SK-N-SH (cell line): ENCODE measurements around the gene ACTR1A. TPM values are rescaled to one million over a fixed set of nuclear protein-coding genes. Genes with fewer than 3 reads are reported as not detected.
"Not testable (repeated sequence)": the region's sequence is repeated elsewhere in the genome, so short reads cannot be mapped to it uniquely, and the experiment has no call there.

ENCODE experiments used
- CTCF ChIA-PET: fragments of 300-600, 350-600 bp; formaldehyde crosslinking; extraction: SDS; loops from one replicate; lab custom pipeline; 2021; lab: Yijun Ruan, JAX
- POLR2A ChIA-PET: fragments of 350-600 bp; sonication (Branson Sonifier 250); formaldehyde crosslinking; extraction: SDS; loops from one replicate; lab custom pipeline; 2020; ENCODE audit warnings: antibody characterized with exemption, inconsistent platforms; lab: Yijun Ruan, JAX
- DNase-seq: peaks from one replicate; pipeline ENCODE4 v3.0.0; 2012
- H2AFZ ChIP-seq: fragments of 200-600 bp; sonication (generic); 2 replicates; pipeline ENCODE4 v1.8.1; 2016; ENCODE audit warnings: antibody characterized with exemption, mild to moderate bottlenecking, low read depth
- H3F3A ChIP-seq: fragments of 200-600 bp; sonication (generic); replicated peaks from 2 replicates; pipeline ENCODE3; 2016; ENCODE audit warnings: antibody characterized with exemption, mild to moderate bottlenecking; ENCODE audit not compliant: insufficient read depth
- H3K27ac ChIP-seq, 2 experiments: fragments of 200-500 bp in 1 of 2; fragments of 200-600 bp in 1 of 2; sonication (Bioruptor generic) in 1 of 2; sonication (generic), shearing (Covaris generic) in 1 of 2; 2 replicates each; pipeline versions ENCODE4 v1.5.1 to v1.6.1; 2014 to 2016; ENCODE audit warnings: low read depth in 2 of 2, inconsistent platforms in 1 of 2, low read length in 1 of 2, mild to moderate bottlenecking in 1 of 2, mixed read lengths in 1 of 2
- H3K27me3 ChIP-seq: fragments of 200-600 bp; sonication (generic), shearing (Covaris generic); 2 replicates; pipeline ENCODE4 v1.6.1; 2016; ENCODE audit warnings: mixed run types; ENCODE audit not compliant: insufficient read depth
- H3K36me3 ChIP-seq, 2 experiments: fragments of 200-500 bp in 1 of 2; fragments of 200-600 bp in 1 of 2; sonication (Bioruptor generic) in 1 of 2; sonication (generic) in 1 of 2; replicated peaks in 1 of 2; 2 replicates each; pipeline versions ENCODE3 to v1.5.1; 2014 to 2016; ENCODE audit warnings: low read length in 1 of 2, mild to moderate bottlenecking in 1 of 2; ENCODE audit not compliant: insufficient read depth in 2 of 2, control insufficient read depth in 1 of 2
- H3K4me1 ChIP-seq, 2 experiments: fragments of 200-500 bp in 1 of 2; fragments of 200-600 bp in 1 of 2; sonication (Bioruptor generic) in 1 of 2; sonication (generic), shearing (Covaris generic) in 1 of 2; 2 replicates each; pipeline versions ENCODE4 v1.5.1 to v1.6.1; 2014 to 2016; ENCODE audit warnings: low read depth in 1 of 2, low read length in 1 of 2, mixed run types in 1 of 2; ENCODE audit not compliant: insufficient read depth in 2 of 2, control insufficient read depth in 1 of 2
- H3K4me2 ChIP-seq: fragments of 200-600 bp; sonication (generic), shearing (Covaris generic); 2 replicates; pipeline ENCODE4 v1.6.1; 2017; ENCODE audit warnings: mixed run types
- H3K4me3 ChIP-seq, 2 experiments: fragments of 200-500 bp in 1 of 2; fragments of 200-600 bp in 1 of 2; sonication (Bioruptor generic) in 1 of 2; sonication (generic), shearing (Covaris generic) in 1 of 2; 2 replicates each; pipeline versions ENCODE4 v1.5.1 to v1.8.1; 2014 to 2016; ENCODE audit warnings: low read depth in 2 of 2, inconsistent platforms in 1 of 2, low read length in 1 of 2, mild to moderate bottlenecking in 1 of 2, mixed read lengths in 1 of 2, moderate library complexity in 1 of 2
- H3K79me2 ChIP-seq: fragments of 200-600 bp; sonication (generic); 2 replicates; pipeline ENCODE4 v1.8.1; 2017; ENCODE audit warnings: mild to moderate bottlenecking; ENCODE audit not compliant: insufficient read depth
- H3K9ac ChIP-seq: fragments of 200-600 bp; sonication (generic); 2 replicates; pipeline ENCODE4 v1.6.1; 2017; ENCODE audit warnings: mixed run types
- H3K9me2 ChIP-seq: fragments of 200-600 bp; sonication (generic); 2 replicates; pipeline ENCODE4 v1.6.1; 2017; ENCODE audit warnings: mixed run types
- H3K9me3 ChIP-seq: fragments of 200-600 bp; sonication (generic); 2 replicates; pipeline ENCODE4 v1.6.1; 2017; ENCODE audit warnings: mixed run types, mild to moderate bottlenecking, moderate library complexity
- H4K20me1 ChIP-seq: fragments of 200-600 bp; sonication (generic); 2 replicates; pipeline ENCODE4 v1.6.1; 2017; ENCODE audit warnings: mild to moderate bottlenecking, mixed run types; ENCODE audit not compliant: insufficient read depth
- ELF1 ChIP-seq: IDR thresholded peaks from 2 replicates; pipeline ENCODE4 v1.4.0; 2012
- EZH2phosphoT487 ChIP-seq: fragments of 200-600 bp; sonication (generic); IDR thresholded peaks from 2 replicates; pipeline ENCODE4 v1.6.1; 2017; ENCODE audit warnings: low read depth, mixed run types, mild to moderate bottlenecking, antibody characterized with exemption, moderate library complexity, borderline replicate concordance
- FOSL2 ChIP-seq: IDR thresholded peaks from 2 replicates; pipeline ENCODE4 v1.4.0; 2012; ENCODE audit warnings: low read depth, mild to moderate bottlenecking, moderate library complexity, borderline replicate concordance
- FOXJ3 ChIP-seq: sonication (generic); formaldehyde crosslinking; IDR thresholded peaks from 2 replicates; pipeline ENCODE4 v1.5.1; 2020; ENCODE audit warnings: mild to moderate bottlenecking, missing genetic modification reagents
- MEF2A ChIP-seq: IDR thresholded peaks from 2 replicates; pipeline ENCODE4 v1.4.0; 2012; ENCODE audit warnings: low read depth, borderline replicate concordance
- RAD21 ChIP-seq: IDR thresholded peaks from 2 replicates; pipeline ENCODE4 v1.6.1; 2012; ENCODE audit warnings: mild to moderate bottlenecking, low read length
- RCOR1 ChIP-seq: fragments of 150-350 bp; IDR thresholded peaks from 2 replicates; pipeline ENCODE4 v1.6.1; 2017; ENCODE audit warnings: antibody characterized with exemption, low read length
- RFX5 ChIP-seq: IDR thresholded peaks from 2 replicates; pipeline ENCODE4 v1.6.1; 2012; ENCODE audit warnings: mild to moderate bottlenecking, improper control_type of control experiment, low read length
- TCF12 ChIP-seq: IDR thresholded peaks from 2 replicates; pipeline ENCODE4 v1.4.0; 2012
- TEAD4 ChIP-seq: IDR thresholded peaks from 2 replicates; pipeline ENCODE4 v1.4.0; 2012; ENCODE audit warnings: mild to moderate bottlenecking, borderline replicate concordance; ENCODE audit not compliant: insufficient read depth
- YY1 ChIP-seq: IDR thresholded peaks from 2 replicates; pipeline ENCODE4 v1.4.0; 2012; ENCODE audit warnings: low read depth, mild to moderate bottlenecking
- whole genome bisulfite sequencing: methylation state at CpG from one replicate; pipeline ENCODE4 v1.1.6; 2017; ENCODE audit warnings: low lambda C conversion rate; 5-methylcytosine and 5-hydroxymethylcytosine counted together
- polyA plus RNA-seq, 3 experiments: library from polyadenylated mRNA; depleted of rRNA; stranded (reverse); fragments of >200 nt; gene quantifications; 2 replicates each; pipeline ENCODE4 v1.2.3, GENCODE V29; 2012
- TF ChIP-seq, protein P1 (sequence below): IDR thresholded peaks from 2 replicates; pipeline ENCODE4 v1.6.1; 2012; ENCODE audit warnings: mild to moderate bottlenecking, low read depth, low read length, moderate library complexity
- TF ChIP-seq, protein P2 (sequence below): IDR thresholded peaks from 2 replicates; pipeline ENCODE4; 2012
- TF ChIP-seq, protein P3 (sequence below): fragments of 150-350 bp; IDR thresholded peaks from 2 replicates; pipeline ENCODE4 v1.6.1; 2017; ENCODE audit warnings: antibody characterized with exemption, low read length, low read depth, borderline replicate concordance

The ACTR1A gene
- polyA plus RNA-seq, 1 of the 3 experiments (the other 2 are of a cell fraction), result 106 TPM

DNA sequence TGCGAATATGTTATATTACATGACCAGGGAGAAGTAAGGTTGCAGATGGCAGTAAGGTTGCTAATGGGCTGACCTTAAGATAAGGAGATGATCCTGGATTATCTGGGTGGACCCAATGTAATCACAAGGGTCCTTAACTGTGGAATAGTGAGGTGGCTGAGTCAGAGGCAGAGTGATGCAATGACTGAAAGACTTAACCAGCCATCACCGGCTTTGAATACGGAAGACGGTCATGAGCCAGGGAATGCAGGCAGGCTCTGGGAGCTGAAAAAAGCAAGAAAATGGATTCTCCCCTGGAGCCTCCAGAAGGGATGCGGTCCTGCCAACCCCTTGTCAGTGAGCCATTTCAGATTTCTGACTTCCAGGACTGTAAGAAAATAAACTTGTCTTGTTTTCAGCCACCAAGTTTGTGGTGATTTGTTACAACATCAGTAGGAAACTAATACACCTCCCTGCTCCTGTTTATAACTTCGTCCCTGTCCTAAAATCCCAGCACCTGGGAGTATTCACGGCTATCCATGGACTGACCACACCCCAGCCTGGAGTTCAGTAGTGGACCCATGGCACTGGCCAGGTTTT lies 46.5 kb downstream of the ACTR1A start:
- H3K27ac ChIP-seq, result no peak overlapping the region
- no peak overlapping the region for H2AFZ ChIP-seq
- H3K9ac ChIP-seq, result no peak overlapping the region
- POLR2A ChIA-PET, result no interaction called here
- peaks cover 0 to 10% of the 10 kb centered on the region in 2 experiments; a peak in 1 of 4 replicates for H3K4me1 ChIP-seq
- no peak for TF ChIP-seq TEAD4
- no peak for TF ChIP-seq YY1
- TF ChIP-seq TCF12, result no peak
- H4K20me1 ChIP-seq, result no peaks in the 10 kb centered on the region
- H3K9me3 ChIP-seq, result no peaks in the 10 kb centered on the region
- no peak overlapping the region for H3K4me2 ChIP-seq
- 79% methylated on average over 7 of the region's 7 CpGs for WGBS
- DNase-seq, result no peak
- no peaks in the 10 kb centered on the region for H3K79me2 ChIP-seq
- CTCF ChIA-PET, result no interaction called here
- no peaks in the 10 kb centered on the region for H3K27me3 ChIP-seq
- peaks cover 15% of the 10 kb centered on the region for H3F3A ChIP-seq
- no peaks in the 10 kb centered on the region for H3K9me2 ChIP-seq
- H3K36me3 ChIP-seq, result no peaks in the 10 kb centered on the region
- no peak overlapping the region for H3K4me3 ChIP-seq

DNA sequence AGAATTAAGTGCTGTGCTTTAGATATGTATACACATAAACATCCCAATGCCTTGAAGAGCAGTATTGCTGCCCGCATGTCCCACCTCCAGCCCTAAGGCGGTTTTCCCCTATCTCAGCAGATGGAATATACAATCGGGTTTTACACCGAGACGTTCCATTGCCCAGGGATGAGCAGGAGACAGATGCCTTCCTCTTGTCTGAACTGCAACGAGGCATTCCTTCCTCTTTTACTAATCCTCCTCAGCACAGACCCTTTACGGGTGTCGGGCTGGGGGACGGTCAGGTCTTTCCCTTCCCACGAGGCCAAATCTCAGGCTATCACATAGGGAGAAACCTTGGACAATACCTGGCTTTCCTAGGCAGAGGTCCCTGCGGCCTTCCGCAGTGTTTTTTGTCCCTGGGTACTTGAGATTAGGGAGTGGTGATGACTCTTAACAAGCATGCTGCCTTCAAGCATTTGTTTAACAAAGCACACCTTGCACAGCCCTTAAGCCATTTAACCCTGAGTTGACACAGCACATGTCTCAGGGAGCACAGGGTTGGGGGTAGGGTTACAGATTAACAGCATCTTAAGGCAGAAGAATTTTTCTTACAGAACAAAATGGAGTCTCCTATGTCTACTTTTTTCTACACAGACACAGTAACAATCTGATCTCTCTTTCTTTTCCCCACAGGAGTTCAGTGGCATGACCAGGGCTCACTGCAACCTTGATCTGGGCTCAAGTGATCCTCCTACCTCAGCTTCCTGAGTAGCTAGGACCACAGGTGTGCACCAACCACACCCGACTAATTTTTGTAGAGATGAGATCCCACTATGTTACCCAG lies 47.6 kb downstream of the ACTR1A start:
- H3K36me3 ChIP-seq, H3K79me2 ChIP-seq, H3K9ac ChIP-seq, H3K27ac ChIP-seq, H3K9me2 ChIP-seq, DNase-seq, H4K20me1 ChIP-seq, H3K4me2 ChIP-seq, H3K27me3 ChIP-seq, POLR2A ChIA-PET, H3K9me3 ChIP-seq, CTCF ChIA-PET, H3K4me3 ChIP-seq, H3K4me1 ChIP-seq, H2AFZ ChIP-seq: not testable (repeated sequence)
- 85% methylated on average over 13 of the region's 13 CpGs for WGBS
- H3F3A ChIP-seq, result peaks cover 15% of the 10 kb centered on the region

DNA sequence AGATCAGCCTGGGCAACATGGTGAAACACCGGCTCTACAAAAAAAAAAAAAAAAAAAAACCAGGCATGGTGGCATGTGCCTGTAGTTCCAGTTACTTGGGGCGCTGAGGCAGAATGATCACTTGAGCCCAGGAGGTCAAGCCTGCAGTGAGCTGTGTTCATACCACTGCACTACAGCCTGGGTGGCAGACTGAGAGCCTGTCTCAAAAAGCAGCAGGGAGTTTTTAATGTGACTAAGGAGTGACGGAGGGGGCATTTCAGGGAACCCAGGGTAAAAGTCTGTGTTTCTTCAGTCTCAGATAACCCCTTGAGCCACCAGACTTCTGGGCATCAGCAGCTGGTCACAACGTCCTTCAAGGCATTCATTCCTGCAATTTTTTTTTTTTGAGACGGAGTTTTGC lies 49.0 kb downstream of the ACTR1A start:
- peaks cover 15% of the 10 kb centered on the region for H3F3A ChIP-seq
- ChIA-PET POLR2A (interaction anchor here (4.1 kb wide), 1 partner anchor 7 kb away, joined by 27 read pairs; no protein-coding TSS in a partner anchor), CTCF (interaction anchor here (3.9 to 5.3 kb wide), 2 partner anchors 32 to 130 kb away, joined by 14 to 25 read pairs; partner anchors contain the start of gene FBXL15)
- H3K4me2 ChIP-seq, result no peak overlapping the region
- H3K27ac ChIP-seq, result no peak overlapping the region
- H3K4me3 ChIP-seq, result no peak overlapping the region
- no peaks in the 10 kb centered on the region for H3K27me3 ChIP-seq
- H3K4me1 ChIP-seq, result peaks cover 0 to 10% of the 10 kb centered on the region in 2 experiments; a peak in 2 of 4 replicates
- TF ChIP-seq, protein P1, sequence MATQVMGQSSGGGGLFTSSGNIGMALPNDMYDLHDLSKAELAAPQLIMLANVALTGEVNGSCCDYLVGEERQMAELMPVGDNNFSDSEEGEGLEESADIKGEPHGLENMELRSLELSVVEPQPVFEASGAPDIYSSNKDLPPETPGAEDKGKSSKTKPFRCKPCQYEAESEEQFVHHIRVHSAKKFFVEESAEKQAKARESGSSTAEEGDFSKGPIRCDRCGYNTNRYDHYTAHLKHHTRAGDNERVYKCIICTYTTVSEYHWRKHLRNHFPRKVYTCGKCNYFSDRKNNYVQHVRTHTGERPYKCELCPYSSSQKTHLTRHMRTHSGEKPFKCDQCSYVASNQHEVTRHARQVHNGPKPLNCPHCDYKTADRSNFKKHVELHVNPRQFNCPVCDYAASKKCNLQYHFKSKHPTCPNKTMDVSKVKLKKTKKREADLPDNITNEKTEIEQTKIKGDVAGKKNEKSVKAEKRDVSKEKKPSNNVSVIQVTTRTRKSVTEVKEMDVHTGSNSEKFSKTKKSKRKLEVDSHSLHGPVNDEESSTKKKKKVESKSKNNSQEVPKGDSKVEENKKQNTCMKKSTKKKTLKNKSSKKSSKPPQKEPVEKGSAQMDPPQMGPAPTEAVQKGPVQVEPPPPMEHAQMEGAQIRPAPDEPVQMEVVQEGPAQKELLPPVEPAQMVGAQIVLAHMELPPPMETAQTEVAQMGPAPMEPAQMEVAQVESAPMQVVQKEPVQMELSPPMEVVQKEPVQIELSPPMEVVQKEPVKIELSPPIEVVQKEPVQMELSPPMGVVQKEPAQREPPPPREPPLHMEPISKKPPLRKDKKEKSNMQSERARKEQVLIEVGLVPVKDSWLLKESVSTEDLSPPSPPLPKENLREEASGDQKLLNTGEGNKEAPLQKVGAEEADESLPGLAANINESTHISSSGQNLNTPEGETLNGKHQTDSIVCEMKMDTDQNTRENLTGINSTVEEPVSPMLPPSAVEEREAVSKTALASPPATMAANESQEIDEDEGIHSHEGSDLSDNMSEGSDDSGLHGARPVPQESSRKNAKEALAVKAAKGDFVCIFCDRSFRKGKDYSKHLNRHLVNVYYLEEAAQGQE, result no peak
- TF ChIP-seq, protein P2, sequence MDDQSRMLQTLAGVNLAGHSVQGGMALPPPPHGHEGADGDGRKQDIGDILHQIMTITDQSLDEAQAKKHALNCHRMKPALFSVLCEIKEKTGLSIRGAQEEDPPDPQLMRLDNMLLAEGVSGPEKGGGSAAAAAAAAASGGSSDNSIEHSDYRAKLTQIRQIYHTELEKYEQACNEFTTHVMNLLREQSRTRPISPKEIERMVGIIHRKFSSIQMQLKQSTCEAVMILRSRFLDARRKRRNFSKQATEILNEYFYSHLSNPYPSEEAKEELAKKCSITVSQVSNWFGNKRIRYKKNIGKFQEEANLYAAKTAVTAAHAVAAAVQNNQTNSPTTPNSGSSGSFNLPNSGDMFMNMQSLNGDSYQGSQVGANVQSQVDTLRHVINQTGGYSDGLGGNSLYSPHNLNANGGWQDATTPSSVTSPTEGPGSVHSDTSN, result no peak
- TF ChIP-seq TCF12, result no peak
- no peak for TF ChIP-seq TEAD4
- no peak for TF ChIP-seq MEF2A
- TF ChIP-seq FOSL2, result no peak
- TF ChIP-seq, protein P3, sequence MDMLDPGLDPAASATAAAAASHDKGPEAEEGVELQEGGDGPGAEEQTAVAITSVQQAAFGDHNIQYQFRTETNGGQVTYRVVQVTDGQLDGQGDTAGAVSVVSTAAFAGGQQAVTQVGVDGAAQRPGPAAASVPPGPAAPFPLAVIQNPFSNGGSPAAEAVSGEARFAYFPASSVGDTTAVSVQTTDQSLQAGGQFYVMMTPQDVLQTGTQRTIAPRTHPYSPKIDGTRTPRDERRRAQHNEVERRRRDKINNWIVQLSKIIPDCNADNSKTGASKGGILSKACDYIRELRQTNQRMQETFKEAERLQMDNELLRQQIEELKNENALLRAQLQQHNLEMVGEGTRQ, result no peak
- TF ChIP-seq FOXJ3, result no peak
- no peak for TF ChIP-seq RAD21
- TF ChIP-seq RFX5, result no peak
- TF ChIP-seq EZH2phosphoT487, result no peak
- no peak for TF ChIP-seq YY1
- TF ChIP-seq RCOR1, result no peak
- no peak for TF ChIP-seq ELF1
- DNase-seq, result no peak
- H3K79me2 ChIP-seq, result no peaks in the 10 kb centered on the region
- H3K36me3 ChIP-seq, result no peaks in the 10 kb centered on the region
- 76% methylated on average over 5 of the region's 5 CpGs for WGBS
- no peaks in the 10 kb centered on the region for H3K9me2 ChIP-seq
- no peak overlapping the region for H3K9ac ChIP-seq
- no peak overlapping the region for H2AFZ ChIP-seq
- H3K9me3 ChIP-seq, result no peaks in the 10 kb centered on the region
- no peaks in the 10 kb centered on the region for H4K20me1 ChIP-seq
